Measurements from ENCODE around the gene MYRIP.
"Not testable (repeated sequence)": the region's sequence is repeated elsewhere in the genome, so short reads cannot be mapped to it uniquely, and the experiment has no call there.

The MYRIP gene

GRCh38 chr3:40083066-40083465, 273.7 kb downstream of the MYRIP start:
- no peak for DNase-seq (ENCODE audit: low spot score)

GRCh38 chr3:40084424-40084823, 275.0 kb downstream of the MYRIP start:
- DNase-seq (ENCODE audit: low spot score) = not testable (repeated sequence)

GRCh38 chr3:40086890-40087883, 277.8 kb downstream of the MYRIP start:
- DNase-seq (ENCODE audit: low spot score) = no peak

- DNase-seq (ENCODE audit: low spot score) = no peak
These were observed 279.2 kb downstream of the MYRIP start for GRCh38 chr3:40088527-40089170.

GRCh38 chr3:40096661-40097111, 287.3 kb downstream of the MYRIP start:
- DNase-seq (ENCODE audit: low spot score) = no peak

- no peak for DNase-seq (ENCODE audit: low spot score)
These were observed 288.0 kb downstream of the MYRIP start for GRCh38 chr3:40097131-40098117.

- no peak for DNase-seq (ENCODE audit: low spot score)
These were observed 288.9 kb downstream of the MYRIP start for GRCh38 chr3:40098261-40098759.

GRCh38 chr3:40099871-40100270, 290.5 kb downstream of the MYRIP start:
- DNase-seq (ENCODE audit: low spot score) = no peak

- DNase-seq (ENCODE audit: low spot score) = no peak
These were observed 292.8 kb downstream of the MYRIP start for GRCh38 chr3:40102182-40102581.

- DNase-seq (ENCODE audit: low spot score) = no peak
These were observed 294.4 kb downstream of the MYRIP start for GRCh38 chr3:40103829-40104228.

GRCh38 chr3:40104441-40104840, 295.0 kb downstream of the MYRIP start:
- no peak for DNase-seq (ENCODE audit: low spot score)

GRCh38 chr3:40108643-40109042, 299.2 kb downstream of the MYRIP start:
- no peak for DNase-seq (ENCODE audit: low spot score)

- DNase-seq (ENCODE audit: low spot score) = no peak
These were observed 300.5 kb downstream of the MYRIP start for GRCh38 chr3:40109641-40110490.

- no peak for DNase-seq (ENCODE audit: low spot score)
These were observed 307.2 kb downstream of the MYRIP start for GRCh38 chr3:40116478-40117177.

GRCh38 chr3:40118091-40118490, 308.7 kb downstream of the MYRIP start:
- DNase-seq (ENCODE audit: low spot score) = no peak

GRCh38 chr3:40120067-40120692, 310.8 kb downstream of the MYRIP start:
- DNase-seq (ENCODE audit: low spot score) = no peak

- DNase-seq (ENCODE audit: low spot score) = no peak
These were observed 311.4 kb downstream of the MYRIP start for GRCh38 chr3:40120806-40121205.

GRCh38 chr3:40124918-40125317, 315.5 kb downstream of the MYRIP start:
- DNase-seq (ENCODE audit: low spot score) = no peak

GRCh38 chr3:40128166-40128565, 318.8 kb downstream of the MYRIP start:
- no peak for DNase-seq (ENCODE audit: low spot score)

GRCh38 chr3:40129510-40129909, 320.1 kb downstream of the MYRIP start:
- DNase-seq (ENCODE audit: low spot score) = no peak

All from hematopoietic multipotent progenitor cell treated with erythropoietin and hydrocortisone succinate and interleukin-3 and kit ligand, for 15 days (in vitro differentiated cells).